Measurements from ENCODE around the gene NTRK2.

DNA sequence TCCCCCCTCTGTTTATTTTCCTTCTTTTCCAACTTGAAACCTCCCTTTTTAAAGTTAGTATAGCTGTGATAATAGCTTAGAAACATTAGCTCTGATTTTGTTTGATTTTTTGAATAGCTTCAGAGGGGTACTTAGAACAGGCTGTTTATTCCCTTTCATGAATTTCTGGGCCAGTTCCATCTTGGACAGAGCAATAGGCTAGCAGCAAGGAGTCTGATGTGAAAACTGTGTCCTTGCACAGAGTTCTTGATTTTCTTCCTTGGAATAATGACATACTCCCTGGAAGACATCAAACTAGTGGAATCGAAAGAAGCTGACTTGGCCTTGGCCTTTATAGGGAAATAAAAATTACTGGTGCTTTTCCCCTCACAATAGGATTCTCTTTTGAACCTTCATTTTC, 32.9 kb downstream of the NTRK2 start:
- no peak for TF ChIP-seq EZH2phosphoT487 (IDR thresholded peaks at IDR 0.05; ENCODE audit: borderline replicate concordance, low read depth, low read length)
- TF ChIP-seq, protein P1, sequence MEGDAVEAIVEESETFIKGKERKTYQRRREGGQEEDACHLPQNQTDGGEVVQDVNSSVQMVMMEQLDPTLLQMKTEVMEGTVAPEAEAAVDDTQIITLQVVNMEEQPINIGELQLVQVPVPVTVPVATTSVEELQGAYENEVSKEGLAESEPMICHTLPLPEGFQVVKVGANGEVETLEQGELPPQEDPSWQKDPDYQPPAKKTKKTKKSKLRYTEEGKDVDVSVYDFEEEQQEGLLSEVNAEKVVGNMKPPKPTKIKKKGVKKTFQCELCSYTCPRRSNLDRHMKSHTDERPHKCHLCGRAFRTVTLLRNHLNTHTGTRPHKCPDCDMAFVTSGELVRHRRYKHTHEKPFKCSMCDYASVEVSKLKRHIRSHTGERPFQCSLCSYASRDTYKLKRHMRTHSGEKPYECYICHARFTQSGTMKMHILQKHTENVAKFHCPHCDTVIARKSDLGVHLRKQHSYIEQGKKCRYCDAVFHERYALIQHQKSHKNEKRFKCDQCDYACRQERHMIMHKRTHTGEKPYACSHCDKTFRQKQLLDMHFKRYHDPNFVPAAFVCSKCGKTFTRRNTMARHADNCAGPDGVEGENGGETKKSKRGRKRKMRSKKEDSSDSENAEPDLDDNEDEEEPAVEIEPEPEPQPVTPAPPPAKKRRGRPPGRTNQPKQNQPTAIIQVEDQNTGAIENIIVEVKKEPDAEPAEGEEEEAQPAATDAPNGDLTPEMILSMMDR (conservative IDR thresholded peaks at IDR 0.05; ENCODE audit: low read length): no peak

All from OCI-LY7 (cell line).